Gastrocnemius medialis (tissue), 4 donors: ENCODE measurements around the gene ZNF652.

Experiments used
- POLR2A ChIP-seq, 2 donors: fragments of 450-650 bp; IDR thresholded peaks; one replicate each; pipeline ENCODE4 v1.6.1; 2017; ENCODE audit warnings: antibody characterized with exemption in 2 of 2, mild to moderate bottlenecking in 2 of 2, moderate library complexity in 2 of 2
- TF ChIP-seq, protein P1 (sequence below), 5 experiments: fragments of 450-650 bp in 3 of 5; fragments of 200-600 bp in 2 of 5; sonication (generic) in 2 of 5; IDR thresholded peaks in 4 of 5; conservative IDR thresholded peaks in 1 of 5; 1 replicate in 4 of 5; 2 replicates in 1 of 5; pipeline ENCODE4 v1.5.1; 2016 to 2019; ENCODE audit warnings: antibody characterized with exemption in 5 of 5, mild to moderate bottlenecking in 3 of 5, moderate library complexity in 3 of 5

- TF ChIP-seq, protein P1, sequence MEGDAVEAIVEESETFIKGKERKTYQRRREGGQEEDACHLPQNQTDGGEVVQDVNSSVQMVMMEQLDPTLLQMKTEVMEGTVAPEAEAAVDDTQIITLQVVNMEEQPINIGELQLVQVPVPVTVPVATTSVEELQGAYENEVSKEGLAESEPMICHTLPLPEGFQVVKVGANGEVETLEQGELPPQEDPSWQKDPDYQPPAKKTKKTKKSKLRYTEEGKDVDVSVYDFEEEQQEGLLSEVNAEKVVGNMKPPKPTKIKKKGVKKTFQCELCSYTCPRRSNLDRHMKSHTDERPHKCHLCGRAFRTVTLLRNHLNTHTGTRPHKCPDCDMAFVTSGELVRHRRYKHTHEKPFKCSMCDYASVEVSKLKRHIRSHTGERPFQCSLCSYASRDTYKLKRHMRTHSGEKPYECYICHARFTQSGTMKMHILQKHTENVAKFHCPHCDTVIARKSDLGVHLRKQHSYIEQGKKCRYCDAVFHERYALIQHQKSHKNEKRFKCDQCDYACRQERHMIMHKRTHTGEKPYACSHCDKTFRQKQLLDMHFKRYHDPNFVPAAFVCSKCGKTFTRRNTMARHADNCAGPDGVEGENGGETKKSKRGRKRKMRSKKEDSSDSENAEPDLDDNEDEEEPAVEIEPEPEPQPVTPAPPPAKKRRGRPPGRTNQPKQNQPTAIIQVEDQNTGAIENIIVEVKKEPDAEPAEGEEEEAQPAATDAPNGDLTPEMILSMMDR (IDR thresholded peaks at IDR 0.05 in 4 of 5, conservative IDR thresholded peaks at IDR 0.05 in 1 of 5), result no peak
- TF ChIP-seq POLR2A (IDR thresholded peaks at IDR 0.05), result no peak
Measured at GRCh38 chr17:49356320-49356719, 5.7 kb downstream of the ZNF652 start.
